Measurements from ENCODE around the gene CACTIN.

CACTIN gene

GRCh38 chr19:3618144-3618810 lies 8.3 kb downstream of the CACTIN start:
- Histone ChIP-seq H3K36me3 (ENCODE audit: insufficient read depth, low read length) (peaks cover 12% of the 10 kb centered on the region), H3K9ac (ENCODE audit: low read length) (no peak overlapping the region), H3K9me2 (ENCODE audit: low read depth, low read length) (no peaks in the 10 kb centered on the region), H3K4me2 (ENCODE audit: low read length) (no peak overlapping the region), H3K79me2 (ENCODE audit: insufficient read depth, low read length) (no peaks in the 10 kb centered on the region), H3F3A (ENCODE audit: insufficient read depth, low read length) (no peaks in the 10 kb centered on the region), H3K27me3 (ENCODE audit: insufficient read depth, low read length) (no peaks in the 10 kb centered on the region), H3K4me1 (ENCODE audit: insufficient read depth, low read length, severe bottlenecking) (no peaks in the 10 kb centered on the region), H3K9me3 (ENCODE audit: low read length) (no peaks in the 10 kb centered on the region), H3K4me3 (ENCODE audit: low read depth, low read length, poor library complexity, severe bottlenecking) (no peak overlapping the region), H3K27ac (ENCODE audit: low read depth, low read length, poor library complexity, severe bottlenecking) (no peak overlapping the region), H2AFZ (ENCODE audit: low read length) (no peak overlapping the region), H4K20me1 (ENCODE audit: insufficient read depth, low read length) (no peaks in the 10 kb centered on the region)
- TF ChIP-seq, protein P1, sequence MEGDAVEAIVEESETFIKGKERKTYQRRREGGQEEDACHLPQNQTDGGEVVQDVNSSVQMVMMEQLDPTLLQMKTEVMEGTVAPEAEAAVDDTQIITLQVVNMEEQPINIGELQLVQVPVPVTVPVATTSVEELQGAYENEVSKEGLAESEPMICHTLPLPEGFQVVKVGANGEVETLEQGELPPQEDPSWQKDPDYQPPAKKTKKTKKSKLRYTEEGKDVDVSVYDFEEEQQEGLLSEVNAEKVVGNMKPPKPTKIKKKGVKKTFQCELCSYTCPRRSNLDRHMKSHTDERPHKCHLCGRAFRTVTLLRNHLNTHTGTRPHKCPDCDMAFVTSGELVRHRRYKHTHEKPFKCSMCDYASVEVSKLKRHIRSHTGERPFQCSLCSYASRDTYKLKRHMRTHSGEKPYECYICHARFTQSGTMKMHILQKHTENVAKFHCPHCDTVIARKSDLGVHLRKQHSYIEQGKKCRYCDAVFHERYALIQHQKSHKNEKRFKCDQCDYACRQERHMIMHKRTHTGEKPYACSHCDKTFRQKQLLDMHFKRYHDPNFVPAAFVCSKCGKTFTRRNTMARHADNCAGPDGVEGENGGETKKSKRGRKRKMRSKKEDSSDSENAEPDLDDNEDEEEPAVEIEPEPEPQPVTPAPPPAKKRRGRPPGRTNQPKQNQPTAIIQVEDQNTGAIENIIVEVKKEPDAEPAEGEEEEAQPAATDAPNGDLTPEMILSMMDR (IDR thresholded peaks at IDR 0.05; ENCODE audit: low read length) = peak; percentile 92
- no peak for TF ChIP-seq EZH2 (IDR thresholded peaks at IDR 0.05; ENCODE audit: borderline replicate concordance, low read length)

GRCh38 chr19:3617463-3617862 lies 9.1 kb downstream of the CACTIN start:
- Histone ChIP-seq H3K27ac (ENCODE audit: low read depth, low read length, poor library complexity, severe bottlenecking) (no peak overlapping the region), H3K79me2 (ENCODE audit: insufficient read depth, low read length) (no peaks in the 10 kb centered on the region), H3K4me3 (ENCODE audit: low read depth, low read length, poor library complexity, severe bottlenecking) (no peak overlapping the region), H3K4me1 (ENCODE audit: insufficient read depth, low read length, severe bottlenecking) (no peaks in the 10 kb centered on the region), H3F3A (ENCODE audit: insufficient read depth, low read length) (no peaks in the 10 kb centered on the region), H3K36me3 (ENCODE audit: insufficient read depth, low read length) (peaks cover 15% of the 10 kb centered on the region), H3K27me3 (ENCODE audit: insufficient read depth, low read length) (no peaks in the 10 kb centered on the region), H3K4me2 (ENCODE audit: low read length) (no peak overlapping the region), H3K9me3 (ENCODE audit: low read length) (no peaks in the 10 kb centered on the region), H4K20me1 (ENCODE audit: insufficient read depth, low read length) (no peaks in the 10 kb centered on the region), H3K9ac (ENCODE audit: low read length) (no peak overlapping the region), H3K9me2 (ENCODE audit: low read depth, low read length) (no peaks in the 10 kb centered on the region), H2AFZ (ENCODE audit: low read length) (no peak overlapping the region)
- no peak for TF ChIP-seq EZH2 (IDR thresholded peaks at IDR 0.05; ENCODE audit: borderline replicate concordance, low read length)
- TF ChIP-seq, protein P1 (IDR thresholded peaks at IDR 0.05; ENCODE audit: low read length) = no peak

- TF ChIP-seq, protein P1 (IDR thresholded peaks at IDR 0.05; ENCODE audit: low read length) = no peak
- no peak for TF ChIP-seq EZH2 (IDR thresholded peaks at IDR 0.05; ENCODE audit: borderline replicate concordance, low read length)
- Histone ChIP-seq H3K27me3 (ENCODE audit: insufficient read depth, low read length) (no peaks in the 10 kb centered on the region), H4K20me1 (ENCODE audit: insufficient read depth, low read length) (no peaks in the 10 kb centered on the region), H2AFZ (ENCODE audit: low read length) (no peak overlapping the region), H3K9ac (ENCODE audit: low read length) (no peak overlapping the region), H3K27ac (ENCODE audit: low read depth, low read length, poor library complexity, severe bottlenecking) (no peak overlapping the region), H3K4me3 (ENCODE audit: low read depth, low read length, poor library complexity, severe bottlenecking) (no peak overlapping the region), H3K9me2 (ENCODE audit: low read depth, low read length) (no peaks in the 10 kb centered on the region), H3K36me3 (ENCODE audit: insufficient read depth, low read length) (peaks cover 22% of the 10 kb centered on the region), H3K4me2 (ENCODE audit: low read length) (no peak overlapping the region), H3K9me3 (ENCODE audit: low read length) (no peaks in the 10 kb centered on the region), H3F3A (ENCODE audit: insufficient read depth, low read length) (no peaks in the 10 kb centered on the region), H3K79me2 (ENCODE audit: insufficient read depth, low read length) (no peaks in the 10 kb centered on the region), H3K4me1 (ENCODE audit: insufficient read depth, low read length, severe bottlenecking) (no peaks in the 10 kb centered on the region)
Observed at GRCh38 chr19:3615524-3616135, 11.0 kb downstream of the CACTIN start.

Measured in OCI-LY1 (cell line).